Stimulated activated CD4-positive, alpha-beta T cell treated with anti-CD3 and anti-CD28 coated beads, Interleukin-1b, Interleukin-23, amount 100 ng/mL, for 1 hour (primary cell): ENCODE results near the gene SEMA4D.

ENCODE experiments used
- DNase-seq, 2 donors: peaks; one replicate each; pipeline ENCODE4 v3.0.0-alpha.2; 2020; ENCODE audit warnings: low read depth in 2 of 2

The SEMA4D gene

DNA sequence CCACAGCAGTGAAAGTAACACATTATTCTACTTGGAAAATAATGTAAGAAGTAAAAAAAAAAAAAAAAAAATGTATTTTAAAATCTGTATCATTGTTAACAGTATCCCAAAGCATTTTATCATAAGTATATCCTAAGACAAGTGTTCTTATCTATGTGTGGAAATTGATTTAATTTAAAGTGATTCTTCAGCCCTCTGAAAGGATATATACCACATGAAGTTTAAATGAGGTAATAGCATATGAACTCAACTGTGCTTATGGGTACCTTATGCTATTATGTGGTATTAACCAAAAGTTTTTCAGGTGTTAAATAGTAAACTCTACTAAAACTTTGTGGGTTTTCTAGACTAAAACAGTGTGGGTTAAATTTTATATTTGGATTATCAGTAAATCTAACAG is 182.4 kb downstream of the SEMA4D start:
- DNase-seq: no peak

DNA sequence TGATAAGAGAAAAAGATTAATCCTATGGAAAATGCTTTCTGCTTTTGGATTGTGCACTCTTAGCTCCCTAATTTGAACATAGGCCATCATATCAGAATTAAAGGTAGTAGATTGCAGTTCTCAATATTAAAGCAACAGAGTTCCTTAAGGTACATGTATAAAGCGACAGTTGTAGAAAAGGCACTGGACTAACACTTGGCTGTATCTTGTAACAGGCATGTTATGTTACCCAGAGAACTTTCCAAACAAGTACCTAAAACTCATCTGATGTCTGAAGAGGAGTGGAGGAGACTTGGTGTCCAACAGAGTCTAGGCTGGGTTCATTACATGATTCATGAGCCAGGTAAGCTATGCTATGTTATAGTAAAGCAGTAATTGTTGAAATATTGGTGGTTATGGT is 183.0 kb downstream of the SEMA4D start:
- no peak for DNase-seq

DNA sequence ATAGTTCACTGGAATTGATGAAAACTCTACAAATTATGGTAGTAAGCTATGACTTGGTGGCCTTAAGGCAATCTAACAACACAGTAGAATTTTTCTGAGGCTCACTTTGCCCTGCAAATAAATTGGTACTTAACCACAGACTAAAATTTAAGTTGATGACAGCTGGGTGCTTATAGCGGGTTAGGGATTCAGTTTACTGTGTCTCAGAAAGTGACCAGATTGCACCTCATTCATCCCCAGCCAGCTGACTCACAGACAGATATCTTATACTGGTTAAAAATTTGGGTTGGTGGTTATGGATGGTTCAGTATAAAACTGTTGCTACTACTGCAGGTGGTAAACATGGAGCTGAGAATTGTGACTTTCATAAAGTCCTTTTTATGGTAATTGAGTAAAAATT is 184.1 kb downstream of the SEMA4D start:
- DNase-seq: no peak

DNA sequence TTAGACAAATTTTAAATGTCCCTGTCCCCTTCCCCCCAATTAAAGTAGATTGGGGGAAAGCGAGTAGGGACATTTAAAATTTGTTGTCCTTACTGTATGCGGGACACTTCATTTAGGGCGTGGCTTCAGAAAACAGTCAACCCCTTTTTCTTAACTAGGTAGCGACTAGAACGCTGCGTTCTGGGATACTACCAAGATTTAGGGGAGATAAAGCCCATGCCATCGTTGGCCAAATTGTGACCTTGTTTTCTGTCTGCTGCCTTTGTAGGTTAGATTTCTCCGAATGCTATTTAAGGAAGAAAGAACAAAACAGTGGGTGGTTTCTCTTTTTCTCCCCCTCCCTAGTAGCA is 185.7 kb downstream of the SEMA4D start:
- no peak for DNase-seq

DNA sequence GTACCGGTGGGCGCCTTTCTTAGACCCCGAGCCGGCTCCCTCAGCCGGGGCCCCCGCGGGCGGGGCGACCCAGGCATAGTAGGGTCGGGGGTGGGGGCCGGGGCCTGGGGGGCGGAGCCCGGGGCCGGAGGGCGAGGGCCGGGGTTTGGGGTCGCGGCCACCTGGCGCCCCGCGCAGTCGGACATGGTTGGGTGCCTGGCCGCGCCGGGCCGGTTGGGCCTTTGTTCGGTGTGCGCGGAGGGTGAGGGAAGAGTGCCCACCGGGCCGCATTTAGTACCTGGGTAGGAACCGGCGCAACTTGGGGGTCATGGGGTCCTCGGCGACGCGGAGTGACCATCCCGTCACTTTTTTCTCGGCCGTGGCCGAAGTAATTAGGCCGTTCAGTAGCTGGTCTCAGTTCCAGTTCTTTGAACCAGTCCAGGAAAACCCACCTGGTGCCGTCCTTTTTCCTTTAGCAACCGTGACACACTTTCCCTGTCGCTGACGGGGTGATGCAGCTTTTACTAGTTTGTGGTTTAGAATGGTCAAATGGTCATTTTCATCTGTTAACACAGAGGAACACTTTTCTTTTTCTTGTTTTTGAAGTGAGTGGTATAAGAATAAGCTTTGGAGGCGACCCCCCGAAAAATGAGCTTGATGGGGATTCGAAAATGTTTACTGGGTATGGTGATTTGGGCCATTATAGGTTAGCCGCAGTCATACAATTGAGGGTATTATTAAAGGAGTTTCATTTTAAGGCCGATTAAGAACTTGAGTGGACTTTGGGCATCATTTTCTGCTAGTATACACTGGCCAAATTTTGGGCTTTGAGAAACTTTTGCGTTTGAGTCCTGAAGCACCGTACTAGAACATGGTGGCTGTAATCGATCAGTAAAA is 186.3 kb downstream of the SEMA4D start:
- no peak for DNase-seq
